BE2C (cell line): ENCODE measurements around the gene PTPRQ.

Experiments
- DNase-seq: peaks from one replicate; pipeline ENCODE4 v3.0.0-alpha.2; 2020
- H3K27me3 ChIP-seq: fragments of 250-450 bp; sonication (Bioruptor Pico); 2 replicates; pipeline ENCODE4 v1.5.1; 2020; ENCODE audit warnings: mild to moderate bottlenecking
- H3K36me3 ChIP-seq: fragments of 250-450 bp; sonication (Bioruptor Pico); 2 replicates; pipeline ENCODE4 v1.5.1; 2020; ENCODE audit warnings: mild to moderate bottlenecking
- H3K4me1 ChIP-seq: fragments of 250-450 bp; sonication (Bioruptor Pico); 2 replicates; pipeline ENCODE4 v1.5.1; 2020
- H3K4me3 ChIP-seq: 2 replicates; pipeline ENCODE4 v1.5.1; 2011; ENCODE audit warnings: low read depth, low read length
- H3K9me3 ChIP-seq: fragments of 250-450 bp; sonication (Bioruptor Pico); 2 replicates; pipeline ENCODE4 v1.5.1; 2020
- CTCF ChIP-seq: IDR thresholded peaks from 2 replicates; pipeline ENCODE4 v1.5.1; 2012; ENCODE audit warnings: mild to moderate bottlenecking, low read depth, low read length

PTPRQ gene

GRCh38 chr12:80627782-80628181 lies 183.7 kb downstream of the PTPRQ start:
- no peak for TF ChIP-seq CTCF
- Histone ChIP-seq H3K4me3 (no peak overlapping the region), H3K27me3 (no peaks in the 10 kb centered on the region; the same call in 1 of the 2 replicates), H3K4me1 (no peaks in the 10 kb centered on the region), H3K36me3 (no peaks in the 10 kb centered on the region), H3K9me3 (no peaks in the 10 kb centered on the region)
- no peak for DNase-seq

DNA sequence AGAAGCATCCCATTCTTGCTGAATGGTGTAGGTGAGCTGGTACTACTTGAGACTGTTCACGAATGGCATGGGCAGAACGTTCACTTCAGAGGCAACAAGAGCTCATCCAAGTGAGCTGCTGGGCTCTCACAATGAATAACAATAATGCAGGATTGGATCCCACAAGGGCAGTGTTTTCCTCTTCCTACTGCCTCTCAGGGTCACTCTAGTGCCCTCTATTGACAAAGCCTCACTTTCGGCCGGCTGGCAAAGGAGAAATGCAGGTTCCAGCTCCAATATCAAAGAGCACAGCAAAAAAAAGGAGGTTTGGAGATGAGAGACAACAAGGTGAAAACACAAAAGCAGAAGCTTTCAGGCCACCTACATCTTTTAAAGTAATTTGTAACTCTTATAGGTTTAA lies 188.8 kb downstream of the PTPRQ start:
- no peaks in the 10 kb centered on the region for H3K4me1 ChIP-seq
- no peaks in the 10 kb centered on the region for H3K9me3 ChIP-seq
- H3K27me3 ChIP-seq: no peaks in the 10 kb centered on the region
- DNase-seq: peak; percentile 36
- no peaks in the 10 kb centered on the region for H3K36me3 ChIP-seq
- no peak overlapping the region for H3K4me3 ChIP-seq
- peak; percentile 73 for TF ChIP-seq CTCF

DNA sequence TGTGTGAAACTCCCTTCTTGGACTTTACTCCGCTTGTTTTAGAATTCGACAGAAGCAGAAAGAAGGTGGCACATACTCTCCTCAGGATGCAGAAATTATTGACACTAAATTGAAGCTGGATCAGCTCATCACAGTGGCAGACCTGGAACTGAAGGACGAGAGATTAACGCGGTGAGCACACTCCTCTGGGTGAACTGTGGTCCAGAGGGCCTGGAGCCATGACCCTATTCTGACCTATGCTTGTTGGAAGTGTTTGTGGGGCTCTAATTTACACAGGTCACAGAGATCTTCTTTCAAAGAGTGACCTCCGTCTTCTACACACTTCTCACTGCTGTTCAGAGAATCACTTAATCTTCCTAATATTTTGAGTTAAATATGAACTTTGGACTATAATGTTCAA lies 190.9 kb downstream of the PTPRQ start:
- Histone ChIP-seq H3K36me3 (no peaks in the 10 kb centered on the region), H3K27me3 (no peaks in the 10 kb centered on the region), H3K4me3 (no peak overlapping the region), H3K4me1 (no peaks in the 10 kb centered on the region), H3K9me3 (no peaks in the 10 kb centered on the region)
- TF ChIP-seq CTCF: no peak
- no peak for DNase-seq

DNA sequence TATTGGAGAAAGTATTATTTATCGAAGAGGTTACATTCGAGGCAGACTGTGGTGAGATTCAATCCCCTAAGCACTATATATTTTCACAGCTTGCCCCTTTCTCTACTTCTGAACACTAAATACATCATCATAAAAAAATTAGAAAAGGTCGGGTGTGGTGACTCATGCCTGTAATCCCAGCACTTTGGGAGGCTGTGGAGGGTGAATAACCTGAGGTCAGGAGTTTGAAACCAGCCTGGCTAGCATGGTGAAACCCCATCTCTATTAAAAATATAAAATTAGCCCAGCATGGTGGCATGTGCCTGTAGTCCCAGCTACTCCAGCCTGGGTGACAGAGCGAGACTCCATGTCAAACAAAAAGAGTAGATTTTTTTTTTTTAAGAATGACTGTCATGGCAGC lies 192.8 kb downstream of the PTPRQ start:
- no peaks in the 10 kb centered on the region for H3K36me3 ChIP-seq
- no peak for DNase-seq
- no peak for TF ChIP-seq CTCF

GRCh38 chr12:80641936-80642335 lies 197.9 kb downstream of the PTPRQ start:
- no peak for TF ChIP-seq CTCF
- H3K4me3 ChIP-seq: no peak overlapping the region
- H3K27me3 ChIP-seq: peaks cover 6% of the 10 kb centered on the region; the same call in 1 of the 2 replicates
- no peaks in the 10 kb centered on the region for H3K9me3 ChIP-seq
- no peaks in the 10 kb centered on the region for H3K4me1 ChIP-seq
- H3K36me3 ChIP-seq: no peaks in the 10 kb centered on the region
- DNase-seq: no peak

More for the DNA sequence above, 192.8 kb downstream of the PTPRQ start:
- H3K27me3 ChIP-seq: 0 out of 2 replicates have a peak, but pooled peaks cover 3% of the 10 kb centered on the region
- H3K4me3 ChIP-seq: no peak overlapping the region
- H3K9me3 ChIP-seq: no peaks in the 10 kb centered on the region
- no peaks in the 10 kb centered on the region for H3K4me1 ChIP-seq

- no peak for DNase-seq
- no peaks in the 10 kb centered on the region for H3K4me1 ChIP-seq
- H3K36me3 ChIP-seq: no peaks in the 10 kb centered on the region
- H3K27me3 ChIP-seq: peaks cover 9% of the 10 kb centered on the region; the same call in 1 of the 2 replicates
- H3K4me3 ChIP-seq: no peak overlapping the region
- H3K9me3 ChIP-seq: no peaks in the 10 kb centered on the region
- no peak for TF ChIP-seq CTCF
Observed at GRCh38 chr12:80643961-80644360, 199.9 kb downstream of the PTPRQ start.
